Stimulated activated CD8-positive, alpha-beta memory T cell treated with anti-CD3 and anti-CD28 coated beads, Interleukin-12 subunit alpha, Interleukin-12 subunit beta, amount 100 ng/mL, for 4 hours (primary cell): ENCODE data around the gene OR5K1.

ENCODE experiments used
- DNase-seq: peaks from one replicate; pipeline ENCODE4 v3.0.0-alpha.2; 2020; ENCODE audit warnings: low read depth

Gene OR5K1

GRCh38 chr3:98462901-98463300 lies at the start of gene OR5K1:
Gene OR5K1, plus strand, starts transcription at chr3:98463201. Its CDS starts 6,376 bp downstream, at chr3:98469577.
- DNase-seq: no peak

GRCh38 chr3:98432575-98432974 lies 30.4 kb upstream of the OR5K1 start:
- DNase-seq: no peak

- no peak for DNase-seq
Observed at GRCh38 chr3:98433764-98434163, 29.2 kb upstream of the OR5K1 start.

- DNase-seq: no peak
Observed at GRCh38 chr3:98434412-98434811, 28.6 kb upstream of the OR5K1 start.

- no peak for DNase-seq
Observed at GRCh38 chr3:98440283-98440682, 22.7 kb upstream of the OR5K1 start.

GRCh38 chr3:98445949-98446406 lies 17.0 kb upstream of the OR5K1 start:
- no peak for DNase-seq

- no peak for DNase-seq
Observed at GRCh38 chr3:98449606-98450193, 13.3 kb upstream of the OR5K1 start.

GRCh38 chr3:98450372-98450771 lies 12.6 kb upstream of the OR5K1 start:
- DNase-seq: no peak

- DNase-seq: no peak
Observed at GRCh38 chr3:98453827-98454226, 9.2 kb upstream of the OR5K1 start.

GRCh38 chr3:98454929-98455328 lies 8.1 kb upstream of the OR5K1 start:
- DNase-seq: no peak

GRCh38 chr3:98457543-98457942 lies 5.5 kb upstream of the OR5K1 start:
- DNase-seq: no peak

GRCh38 chr3:98460220-98460619 lies 2.8 kb upstream of the OR5K1 start:
- DNase-seq: no peak

GRCh38 chr3:98482717-98483482 lies 19.9 kb downstream of the OR5K1 start:
- DNase-seq: no peak

GRCh38 chr3:98483626-98484025 lies 20.6 kb downstream of the OR5K1 start:
- DNase-seq: no peak

- DNase-seq: no peak
Observed at GRCh38 chr3:98497381-98497780, 34.4 kb downstream of the OR5K1 start, which contains the start of gene OR5K2. Gene OR5K2, plus strand, starts transcription at chr3:98497681. Its CDS starts 0 bp downstream, at chr3:98497681.

GRCh38 chr3:98500019-98500418 lies 37.0 kb downstream of the OR5K1 start:
- DNase-seq: no peak

- DNase-seq: no peak
Observed at GRCh38 chr3:98501270-98501669, 38.3 kb downstream of the OR5K1 start.

GRCh38 chr3:98501863-98502576 lies 39.0 kb downstream of the OR5K1 start:
- no peak for DNase-seq

GRCh38 chr3:98504539-98504938 lies 41.5 kb downstream of the OR5K1 start:
- DNase-seq: no peak

GRCh38 chr3:98508582-98508981 lies 45.6 kb downstream of the OR5K1 start:
- no peak for DNase-seq

GRCh38 chr3:98512576-98512975 lies 49.6 kb downstream of the OR5K1 start:
- no peak for DNase-seq

GRCh38 chr3:98513091-98513511 lies 50.1 kb downstream of the OR5K1 start:
- DNase-seq: no peak

GRCh38 chr3:98513736-98514135 lies 50.7 kb downstream of the OR5K1 start:
- DNase-seq: no peak
